Neuron (in vitro differentiated cells): ENCODE measurements around the gene EHBP1.

ENCODE experiments used
- H2AFZ ChIP-seq: one replicate; pipeline ENCODE4 v1.6.1; 2013; ENCODE audit warnings: low read depth, mild to moderate bottlenecking, inconsistent platforms, low read length, moderate library complexity
- H3K27me3 ChIP-seq: one replicate; pipeline ENCODE4 v1.6.1; 2013; ENCODE audit warnings: low read length; ENCODE audit not compliant: insufficient read depth
- H3K36me3 ChIP-seq: one replicate; pipeline ENCODE4 v1.6.1; 2013; ENCODE audit warnings: low read length; ENCODE audit not compliant: insufficient read depth
- H3K4me1 ChIP-seq: one replicate; pipeline ENCODE4 v1.6.1; 2013; ENCODE audit warnings: low read length; ENCODE audit not compliant: insufficient read depth
- H3K4me3 ChIP-seq: 2 replicates; pipeline ENCODE4 v1.5.1; 2013; ENCODE audit warnings: mild to moderate bottlenecking, low read length, moderate library complexity
- H3K9me3 ChIP-seq: one replicate; pipeline ENCODE4 v1.6.1; 2013; ENCODE audit warnings: low read length

The EHBP1 gene

DNA sequence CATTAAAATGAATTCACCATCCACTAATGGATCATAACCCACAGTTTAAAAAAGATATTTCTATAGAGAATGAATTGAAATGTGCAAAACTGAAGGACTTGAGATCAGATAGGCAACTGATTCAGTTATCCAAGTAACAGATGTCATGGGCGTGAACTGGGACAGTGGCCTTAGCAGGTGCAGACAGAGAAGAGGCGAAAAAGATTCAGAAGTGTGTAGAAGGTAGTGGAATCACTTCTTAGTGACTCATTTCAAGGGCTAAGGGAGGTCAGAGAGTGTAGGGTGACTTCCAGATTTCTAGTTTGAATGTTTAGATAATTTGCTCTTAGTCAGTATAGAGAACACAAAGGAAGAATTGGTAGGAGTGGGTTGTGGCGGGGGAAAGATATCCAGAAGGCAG is 79.7 kb downstream of the EHBP1 start:
- Histone ChIP-seq H2AFZ (no peak overlapping the region), H3K4me1 (peaks cover 2% of the 10 kb centered on the region), H3K36me3 (no peaks in the 10 kb centered on the region), H3K27me3 (no peaks in the 10 kb centered on the region), H3K9me3 (peaks cover 11% of the 10 kb centered on the region), H3K4me3 (no peak overlapping the region)

DNA sequence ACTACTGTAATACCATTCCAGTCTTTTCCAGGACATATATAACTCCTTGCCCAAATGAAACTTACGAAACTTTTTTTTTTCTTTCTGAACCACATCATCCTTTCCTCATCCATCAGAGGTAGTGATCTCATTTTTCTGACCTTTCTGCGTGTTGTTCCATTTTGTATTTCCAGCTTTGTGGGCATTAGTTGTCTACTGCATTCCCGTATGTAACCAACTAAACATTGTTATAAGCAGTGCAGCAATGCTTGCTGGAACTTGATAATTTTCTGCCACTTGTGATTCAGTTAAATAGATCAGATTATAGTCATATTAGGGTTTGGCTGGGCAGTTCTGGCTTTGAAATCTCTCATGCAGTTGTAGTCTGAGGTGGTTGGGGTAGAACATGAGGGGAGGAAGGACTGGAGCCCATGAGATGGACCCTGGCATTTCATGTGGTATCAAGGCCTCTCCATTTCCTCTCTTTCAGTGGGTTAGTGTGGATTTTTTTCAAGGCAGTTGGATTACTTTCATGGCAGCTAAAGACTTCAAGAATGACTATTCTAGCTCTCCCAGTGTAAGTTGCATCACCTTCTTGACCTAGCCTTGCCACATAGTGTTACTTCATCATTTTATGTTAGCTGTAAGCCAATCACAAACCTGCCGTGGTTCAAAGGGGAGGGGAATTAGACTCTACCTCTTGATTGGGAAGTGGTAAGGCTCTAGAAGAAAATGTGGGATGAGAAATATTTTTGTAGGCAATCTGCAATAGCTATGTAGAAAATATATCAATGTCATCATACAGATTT is 80.5 kb downstream of the EHBP1 start:
- no peak overlapping the region for H2AFZ ChIP-seq
- peaks cover 11% of the 10 kb centered on the region for H3K9me3 ChIP-seq
- no peaks in the 10 kb centered on the region for H3K27me3 ChIP-seq
- peaks cover 2% of the 10 kb centered on the region for H3K4me1 ChIP-seq
- H3K36me3 ChIP-seq: no peaks in the 10 kb centered on the region
- H3K4me3 ChIP-seq: no peak overlapping the region

DNA sequence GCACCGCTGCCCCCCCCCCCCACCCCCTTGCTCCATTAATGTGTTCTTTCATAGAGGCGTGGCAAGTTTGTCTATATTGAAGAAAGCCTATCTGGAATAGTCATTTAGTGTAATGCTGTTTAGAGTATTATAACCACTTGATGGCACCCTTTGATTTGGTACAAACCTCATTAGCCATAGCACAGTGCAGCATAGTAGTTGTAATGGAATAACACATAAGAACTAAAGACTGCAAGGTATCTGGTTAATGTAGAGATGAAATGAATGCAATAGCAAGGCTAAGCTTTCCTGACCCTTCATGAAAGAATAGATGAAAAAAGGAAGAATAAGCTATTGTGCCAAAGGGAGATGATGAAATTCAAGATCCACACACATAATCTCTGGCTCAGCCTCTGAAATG is 81.9 kb downstream of the EHBP1 start:
- Histone ChIP-seq H3K4me3 (no peak overlapping the region), H3K36me3 (no peaks in the 10 kb centered on the region), H3K9me3 (peaks cover 11% of the 10 kb centered on the region), H2AFZ (no peak overlapping the region), H3K4me1 (peaks cover 2% of the 10 kb centered on the region), H3K27me3 (no peaks in the 10 kb centered on the region)

DNA sequence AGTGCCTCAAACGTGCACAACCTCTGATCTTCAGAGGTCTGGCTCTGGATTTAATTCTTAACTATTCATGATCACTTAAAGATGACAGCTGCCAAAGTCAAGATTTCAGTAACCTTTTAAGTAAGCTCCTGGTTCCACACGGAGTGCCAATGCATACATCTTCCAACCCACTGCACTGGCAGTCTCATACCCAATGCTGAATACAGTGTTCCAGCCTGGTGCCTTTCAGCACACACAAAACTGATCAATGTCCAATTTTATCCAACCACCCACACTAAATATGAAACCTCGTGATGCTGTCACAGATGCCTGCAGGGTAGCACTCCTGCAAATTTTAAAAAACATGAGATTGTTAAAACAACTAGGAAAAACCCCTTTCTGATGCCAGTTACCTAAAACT is 84.0 kb downstream of the EHBP1 start:
- H3K9me3 ChIP-seq: no peaks in the 10 kb centered on the region
- H3K4me1 ChIP-seq: peaks cover 2% of the 10 kb centered on the region
- no peak overlapping the region for H3K4me3 ChIP-seq
- no peaks in the 10 kb centered on the region for H3K36me3 ChIP-seq
- H2AFZ ChIP-seq: no peak overlapping the region
- no peaks in the 10 kb centered on the region for H3K27me3 ChIP-seq

DNA sequence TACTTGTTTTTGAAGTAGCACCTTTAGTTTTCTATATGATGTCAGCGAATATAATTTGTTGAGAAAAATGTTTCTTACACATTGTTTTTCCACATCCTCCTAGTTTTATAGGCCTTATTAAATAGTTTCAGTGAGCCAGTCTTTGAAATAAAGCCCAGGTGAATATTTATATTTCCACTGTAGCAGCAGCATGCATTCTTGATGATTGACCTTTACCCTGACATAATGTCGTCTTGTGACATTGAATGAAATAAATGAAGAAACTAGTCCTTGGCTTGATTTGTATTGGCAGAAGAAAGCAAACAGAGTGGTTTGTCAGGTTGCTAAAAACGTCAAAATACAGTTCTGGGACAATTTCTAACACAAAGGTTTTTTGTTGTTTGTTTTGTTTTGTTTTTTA is 84.4 kb downstream of the EHBP1 start:
- Histone ChIP-seq H3K9me3 (no peaks in the 10 kb centered on the region), H3K27me3 (no peaks in the 10 kb centered on the region), H2AFZ (no peak overlapping the region), H3K36me3 (no peaks in the 10 kb centered on the region), H3K4me3 (no peak overlapping the region), H3K4me1 (peaks cover 2% of the 10 kb centered on the region)

DNA sequence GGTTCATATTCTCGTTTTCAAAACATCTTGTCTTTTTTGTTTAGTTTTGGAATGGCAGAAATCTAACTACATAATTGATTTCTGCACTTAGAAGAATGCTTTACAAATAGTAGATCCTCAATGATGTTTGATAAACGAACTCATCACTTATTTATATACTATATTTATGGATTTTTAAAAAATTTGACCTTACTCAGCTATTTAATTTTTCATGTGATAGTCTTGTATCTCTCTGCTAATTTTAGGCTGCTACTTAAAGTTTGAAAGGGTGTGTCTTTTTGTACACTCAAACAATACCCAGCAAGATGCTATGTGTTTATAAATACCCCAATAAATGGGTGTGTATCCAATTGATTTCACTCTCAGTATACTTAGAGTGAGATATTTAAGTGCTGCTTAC is 86.9 kb downstream of the EHBP1 start:
- H2AFZ ChIP-seq: no peak overlapping the region
- H3K4me1 ChIP-seq: peaks cover 2% of the 10 kb centered on the region
- no peaks in the 10 kb centered on the region for H3K9me3 ChIP-seq
- H3K4me3 ChIP-seq: no peak overlapping the region
- no peaks in the 10 kb centered on the region for H3K36me3 ChIP-seq
- no peaks in the 10 kb centered on the region for H3K27me3 ChIP-seq

DNA sequence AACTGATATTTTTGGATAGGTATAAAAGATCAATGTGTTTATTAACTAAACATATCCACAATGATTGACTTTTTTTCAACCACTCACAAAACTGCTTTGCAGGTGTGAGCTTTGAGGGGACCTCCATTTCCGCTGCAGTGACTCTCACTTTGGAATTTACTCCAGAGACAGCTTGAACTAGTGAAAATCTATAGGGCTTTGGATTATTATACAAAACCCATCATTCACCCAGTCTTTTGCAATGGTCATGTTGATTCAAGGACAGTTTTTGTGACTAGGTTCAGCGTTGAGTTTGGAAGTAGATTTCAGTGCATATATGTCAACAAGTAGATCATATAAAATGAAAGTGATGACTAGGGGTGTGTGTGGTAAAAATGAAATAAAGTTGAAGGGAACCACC is 87.7 kb downstream of the EHBP1 start:
- H3K36me3 ChIP-seq: no peaks in the 10 kb centered on the region
- no peak overlapping the region for H2AFZ ChIP-seq
- no peak overlapping the region for H3K4me3 ChIP-seq
- H3K9me3 ChIP-seq: no peaks in the 10 kb centered on the region
- H3K27me3 ChIP-seq: no peaks in the 10 kb centered on the region
- H3K4me1 ChIP-seq: peaks cover 2% of the 10 kb centered on the region

DNA sequence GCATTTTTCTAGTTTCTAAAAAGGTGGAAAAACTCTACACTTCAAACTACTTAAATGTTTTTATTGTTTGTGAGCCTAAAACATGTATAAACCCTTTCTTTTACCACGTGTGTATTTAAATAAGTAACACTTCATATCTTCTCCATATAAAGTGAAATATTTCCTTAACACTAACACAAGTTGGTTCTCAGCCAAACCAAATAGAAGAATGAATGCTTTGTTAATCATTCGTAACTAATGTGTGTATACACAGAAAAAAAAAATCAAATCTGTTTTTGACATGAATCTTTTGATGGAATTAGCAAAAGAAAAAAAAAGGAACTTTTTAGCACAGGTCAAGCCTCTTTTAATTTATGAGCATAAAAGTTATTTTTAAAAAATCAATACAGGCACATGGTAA is 89.3 kb downstream of the EHBP1 start:
- H2AFZ ChIP-seq: no peak overlapping the region
- H3K4me3 ChIP-seq: no peak overlapping the region
- H3K4me1 ChIP-seq: peaks cover 2% of the 10 kb centered on the region
- H3K9me3 ChIP-seq: no peaks in the 10 kb centered on the region
- H3K27me3 ChIP-seq: no peaks in the 10 kb centered on the region
- no peaks in the 10 kb centered on the region for H3K36me3 ChIP-seq

DNA sequence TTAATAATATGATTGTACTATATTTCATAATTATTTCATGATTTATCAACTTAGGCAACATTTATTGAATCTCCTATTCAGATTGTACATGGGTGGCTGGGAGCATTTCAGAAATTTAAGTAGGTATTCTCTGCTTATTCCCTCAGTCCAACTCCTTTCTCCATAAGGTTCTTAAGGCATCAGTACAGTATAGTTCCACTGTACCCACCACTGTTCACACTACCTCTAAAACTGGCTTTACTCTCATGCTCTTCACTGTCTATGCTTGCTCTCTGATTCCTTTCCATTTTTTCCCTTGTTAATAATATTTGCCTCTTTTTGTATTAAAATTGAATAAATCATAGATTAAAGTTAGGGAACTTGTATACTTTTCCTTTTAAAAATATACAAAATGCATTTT is 89.8 kb downstream of the EHBP1 start:
- Histone ChIP-seq H3K36me3 (no peaks in the 10 kb centered on the region), H3K9me3 (no peaks in the 10 kb centered on the region), H2AFZ (no peak overlapping the region)

DNA sequence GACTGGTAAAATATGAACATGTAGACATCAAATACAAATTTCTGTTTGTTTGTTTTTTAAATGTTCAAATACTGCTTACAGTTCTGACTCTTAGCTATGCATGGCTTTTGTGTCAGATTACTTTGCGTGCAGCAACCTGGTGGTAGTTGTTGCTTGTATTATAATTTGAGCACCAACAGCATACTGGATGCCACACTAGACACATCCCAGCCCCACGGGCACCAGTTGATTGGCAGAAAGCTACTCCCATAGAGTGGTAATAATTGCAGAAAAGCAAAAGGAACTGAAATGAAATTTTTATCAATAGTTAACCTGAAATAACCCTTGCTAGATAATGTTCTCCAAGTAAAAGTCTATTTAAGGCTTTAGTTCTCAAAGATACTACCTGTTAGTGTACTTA is 91.6 kb downstream of the EHBP1 start:
- Histone ChIP-seq H3K4me1 (no peaks in the 10 kb centered on the region), H3K36me3 (no peaks in the 10 kb centered on the region), H3K4me3 (no peak overlapping the region), H3K9me3 (no peaks in the 10 kb centered on the region), H2AFZ (no peak overlapping the region), H3K27me3 (no peaks in the 10 kb centered on the region)

More for the DNA sequence above, 89.8 kb downstream of the EHBP1 start:
- Histone ChIP-seq H3K4me1 (no peaks in the 10 kb centered on the region), H3K4me3 (no peak overlapping the region), H3K27me3 (no peaks in the 10 kb centered on the region)

DNA sequence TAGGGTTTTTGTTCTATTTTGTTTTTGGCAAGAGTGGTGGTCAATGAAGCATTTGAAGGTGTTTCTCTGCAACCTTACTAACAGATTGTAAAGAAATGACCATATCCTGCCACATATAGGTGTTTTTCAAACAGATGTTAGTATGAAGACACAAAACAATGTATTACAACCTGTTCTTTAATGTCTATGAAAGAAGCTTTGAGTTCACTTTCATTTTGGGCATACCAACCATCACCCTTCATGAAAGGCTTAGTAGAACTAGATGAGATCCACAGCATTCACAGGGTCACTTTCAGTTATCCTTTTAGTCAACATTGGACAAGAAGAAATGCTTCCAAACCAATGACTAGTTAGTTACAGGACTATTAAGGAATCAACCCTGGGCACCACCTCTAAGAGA is 95.1 kb downstream of the EHBP1 start:
- no peaks in the 10 kb centered on the region for H3K27me3 ChIP-seq
- no peaks in the 10 kb centered on the region for H3K4me1 ChIP-seq
- H3K4me3 ChIP-seq: no peak overlapping the region
- no peaks in the 10 kb centered on the region for H3K36me3 ChIP-seq
- H3K9me3 ChIP-seq: peaks cover 2% of the 10 kb centered on the region
- H2AFZ ChIP-seq: no peak overlapping the region

DNA sequence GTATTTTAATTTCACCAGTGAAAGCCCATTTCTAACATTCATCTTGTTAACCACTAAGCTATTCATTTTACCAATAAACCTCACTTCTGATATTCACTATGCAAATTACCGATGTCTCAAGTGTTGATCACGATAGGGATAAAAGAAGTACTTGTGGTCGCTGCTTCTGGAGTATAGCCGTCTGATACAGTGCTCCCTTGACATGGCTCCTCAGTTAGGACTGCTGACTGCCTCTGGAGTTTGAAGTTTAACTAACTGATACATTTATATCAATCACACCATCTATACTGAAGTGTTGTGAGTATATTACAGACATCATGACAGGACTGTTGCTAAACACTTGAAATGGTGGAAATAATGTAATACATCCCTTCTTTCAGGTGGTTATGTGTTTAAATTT is 95.6 kb downstream of the EHBP1 start:
- no peaks in the 10 kb centered on the region for H3K36me3 ChIP-seq
- H3K27me3 ChIP-seq: no peaks in the 10 kb centered on the region

DNA sequence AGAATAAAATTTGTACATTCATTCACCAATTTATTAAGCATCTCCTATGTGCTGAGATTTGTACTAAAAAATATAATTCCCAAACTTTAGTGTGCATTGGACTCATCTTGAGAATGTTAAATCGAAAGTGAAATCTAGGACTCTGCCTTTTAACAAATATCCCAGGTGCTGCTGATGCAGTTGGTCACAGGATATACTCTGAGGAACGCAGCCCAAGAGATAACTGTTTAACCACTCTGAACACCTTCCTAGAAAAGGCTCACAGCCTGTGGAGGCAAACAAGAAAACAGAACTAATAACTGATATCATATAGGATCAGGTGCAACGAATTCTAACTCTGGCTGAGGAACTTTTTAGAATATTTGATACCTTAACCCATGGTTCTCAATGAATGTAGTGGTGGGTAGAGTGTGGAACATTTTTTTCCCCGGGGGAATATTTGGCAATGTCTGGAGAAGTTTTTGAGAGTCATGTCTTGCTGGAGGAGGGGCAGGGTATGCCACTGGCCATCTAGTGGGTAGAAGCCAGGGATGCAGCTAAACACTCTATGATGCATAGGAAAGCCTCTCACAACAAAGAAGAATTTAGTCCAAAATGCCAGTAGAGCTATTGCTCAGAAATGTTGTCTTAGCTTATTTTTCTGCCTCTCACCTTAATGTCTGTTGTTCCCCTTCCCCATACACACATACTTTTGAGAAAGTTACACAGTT is 96.5 kb downstream of the EHBP1 start:
- H2AFZ ChIP-seq: no peak overlapping the region
- no peaks in the 10 kb centered on the region for H3K27me3 ChIP-seq
- H3K4me3 ChIP-seq: no peak overlapping the region
- H3K9me3 ChIP-seq: peaks cover 7% of the 10 kb centered on the region
- H3K4me1 ChIP-seq: no peaks in the 10 kb centered on the region
- H3K36me3 ChIP-seq: peaks cover 4% of the 10 kb centered on the region

More for the DNA sequence above, 95.6 kb downstream of the EHBP1 start:
- Histone ChIP-seq H3K4me1 (no peaks in the 10 kb centered on the region), H2AFZ (no peak overlapping the region), H3K4me3 (no peak overlapping the region), H3K9me3 (peaks cover 3% of the 10 kb centered on the region)
